Panc1 (cell line): ENCODE measurements around the gene CLEC20A. TPM values are rescaled to one million over a fixed set of nuclear protein-coding genes. Genes with fewer than 3 reads are reported as not detected.

Experiments
- ATAC-seq: fragments of 200-7000 bp; cut with Tn5 transposase; 2 replicates; pipeline ENCODE4 v1.9.1; 2020; ENCODE audit warnings: mild to moderate bottlenecking, moderate library complexity
- BruUV-seq: library from RNA; stranded (reverse); fragments of 400-500 nt; replicated peaks from 2 replicates; lab custom pipeline; 2021; lab: Mats Ljungman, UMichigan
- CTCF ChIA-PET: fragments of 300-600 bp; sonication (Branson Sonifier 250); formaldehyde crosslinking; loops from one replicate; lab custom pipeline; 2022; ENCODE audit warnings: antibody characterized with exemption; lab: Charles Lee
- POLR2A ChIA-PET: fragments of 300-600 bp; sonication (Branson Sonifier 250); formaldehyde crosslinking; loops from one replicate; lab custom pipeline; 2022; ENCODE audit warnings: antibody characterized with exemption; lab: Charles Lee
- DNase-seq: peaks from one replicate; pipeline ENCODE4 v3.0.0-alpha.2; 2010; ENCODE audit warnings: low read depth, low spot score
- H3K27ac ChIP-seq: 2 replicates; pipeline ENCODE4 v1.5.1; 2011; ENCODE audit warnings: mild to moderate bottlenecking, low read length, inconsistent platforms
- H3K27me3 ChIP-seq: fragments of 200-500 bp; sonication (Bioruptor generic); 2 replicates; pipeline ENCODE4 v1.6.0; 2014; ENCODE audit warnings: low read length, inconsistent platforms; ENCODE audit not compliant: control insufficient read depth, insufficient read depth
- H3K36me3 ChIP-seq: fragments of 200-500 bp; sonication (Bioruptor generic); 2 replicates; pipeline ENCODE4 v1.5.1; 2014; ENCODE audit warnings: inconsistent platforms, mild to moderate bottlenecking, low read length, moderate library complexity; ENCODE audit not compliant: control insufficient read depth, insufficient read depth
- H3K4me1 ChIP-seq: 2 replicates; pipeline ENCODE4 v1.5.1; 2011; ENCODE audit warnings: inconsistent platforms, mild to moderate bottlenecking, low read length, moderate library complexity; ENCODE audit not compliant: control insufficient read depth, insufficient read depth
- H3K4me3 ChIP-seq, 2 experiments: 2 replicates each; pipeline ENCODE4 v1.5.1; 2011 to 2012; ENCODE audit warnings: low read depth in 2 of 2, low read length in 2 of 2, mild to moderate bottlenecking in 2 of 2, inconsistent platforms in 1 of 2, moderate library complexity in 1 of 2
- H3K9me3 ChIP-seq: fragments of 200-500 bp; sonication (Bioruptor generic); 2 replicates; pipeline ENCODE4 v1.5.1; 2014; ENCODE audit warnings: low read depth, mild to moderate bottlenecking, inconsistent platforms, low read length, moderate library complexity; ENCODE audit not compliant: control insufficient read depth, insufficient read depth
- CTCF ChIP-seq: fragments of 450-650 bp; IDR thresholded peaks from 2 replicates; pipeline ENCODE4 v1.5.1; 2017; ENCODE audit warnings: mild to moderate bottlenecking
- POLR2AphosphoS5 ChIP-seq: IDR thresholded peaks from 2 replicates; pipeline ENCODE4 v1.6.1; 2012; ENCODE audit warnings: mild to moderate bottlenecking, low read depth, low read length, moderate library complexity
- REST ChIP-seq, 2 experiments: IDR thresholded peaks; 2 replicates each; pipeline ENCODE4 v1.6.1; 2011 to 2012; ENCODE audit warnings: low read depth in 2 of 2, control low read depth in 1 of 2, low read length in 1 of 2, mild to moderate bottlenecking in 1 of 2, moderate library complexity in 1 of 2; ENCODE audit not compliant: insufficient read depth in 1 of 2
- SIN3A ChIP-seq: IDR thresholded peaks from 2 replicates; pipeline ENCODE4 v1.6.1; 2012; ENCODE audit warnings: low read depth, mild to moderate bottlenecking, low read length, moderate library complexity, borderline replicate concordance; ENCODE audit not compliant: insufficient read depth
- TCF7L2 ChIP-seq: IDR thresholded peaks from 2 replicates; pipeline ENCODE4 v1.6.1; 2011; ENCODE audit warnings: mild to moderate bottlenecking, low read depth, low read length, inconsistent platforms
- in situ Hi-C: cut with HindIII; loops from 2 replicates; pipeline ENCODE4 v1.10.0; 2016; ENCODE audit warnings: low sequenced_read_pairs, low pct_unique_long_range_greater_than_20kb
- intact Hi-C: fragments of 100-400 bp; cut with micrococcal nuclease; formaldehyde crosslinking; loops from one replicate; pipeline ENCODE4 v1.10.0; 2022; ENCODE audit not compliant: unreplicated experiment
- total RNA-seq: library from RNA; stranded (reverse); gene quantifications from one replicate; pipeline ENCODE4 v1.2.1, GENCODE V29; 2021; ENCODE audit not compliant: unreplicated experiment

CLEC20A gene
- total RNA-seq, 1 experiment from 2014 or later = not detected

DNA sequence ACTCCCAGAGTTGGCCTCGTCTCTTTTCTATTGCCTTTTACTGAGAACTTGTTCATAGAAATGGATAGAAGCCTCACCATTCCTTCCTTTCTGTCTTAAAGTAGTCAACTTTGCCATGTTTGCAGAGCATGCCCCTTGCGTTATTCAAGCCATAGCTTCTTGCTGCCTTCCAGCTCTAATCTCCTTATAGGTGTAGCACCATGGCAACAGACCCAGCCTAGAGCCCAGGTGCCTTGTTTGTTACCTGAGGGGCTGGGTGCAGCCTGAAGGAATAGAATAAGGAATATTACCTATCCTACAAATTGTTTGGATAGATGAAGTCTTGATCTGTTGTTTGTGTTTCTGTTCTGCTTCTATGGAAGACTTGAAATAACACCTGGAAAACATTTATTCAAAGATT is 59.9 kb downstream of the CLEC20A start:
- no peak overlapping the region for H3K27ac ChIP-seq
- H3K9me3 ChIP-seq = no peaks in the 10 kb centered on the region
- no TSS peak for BruUV-seq
- H3K4me3 ChIP-seq = no peak overlapping the region
- intact Hi-C loops = no loop called here
- H3K27me3 ChIP-seq = no peaks in the 10 kb centered on the region
- ATAC-seq (no peak), DNase-seq (no peak)
- ChIA-PET CTCF (interaction anchor here (1.1 kb wide), 1 partner anchor 65 kb away, joined by 3 read pairs; no protein-coding TSS in a partner anchor), POLR2A (no interaction called here)
- H3K4me1 ChIP-seq = no peaks in the 10 kb centered on the region
- no peaks in the 10 kb centered on the region; the same call in none of the 2 replicates for H3K36me3 ChIP-seq
- TF ChIP-seq POLR2AphosphoS5 = no peak
- no peak for TF ChIP-seq REST (IDR thresholded peaks at IDR 0.05; ENCODE audit: insufficient read depth in 1 of 2, low read depth in 2 of 2, low read length in 1 of 2)
- no peak for TF ChIP-seq CTCF
- no peak for TF ChIP-seq TCF7L2
- TF ChIP-seq SIN3A = no peak
- in situ Hi-C loops = no loop called here

DNA sequence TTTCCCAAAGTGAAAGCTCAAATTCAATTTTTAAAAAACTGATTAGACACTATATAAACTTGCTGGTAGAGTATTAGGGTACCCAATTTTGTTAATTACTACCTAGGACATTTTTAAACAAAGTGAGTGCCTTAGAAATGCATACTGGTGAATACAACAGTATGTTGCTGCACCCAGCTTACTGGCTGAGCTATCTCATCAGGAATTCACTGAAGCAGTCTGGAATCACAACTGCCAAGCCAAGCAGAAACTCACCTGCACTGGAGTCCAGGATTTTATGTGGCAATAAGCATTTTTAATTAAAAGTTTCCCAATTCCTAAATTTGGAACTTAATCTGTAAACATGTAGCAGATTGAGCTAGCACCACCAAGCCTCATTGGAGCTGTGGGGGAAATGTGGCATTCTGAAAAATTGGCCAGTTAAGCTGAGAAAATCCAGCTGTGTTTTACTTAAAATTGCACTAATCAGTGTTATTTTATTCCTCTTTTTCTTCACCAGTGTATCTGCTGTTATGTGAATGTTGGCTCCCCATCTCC is 61.8 kb downstream of the CLEC20A start:
- intact Hi-C loops (no loop called here), in situ Hi-C loops (no loop called here)
- no peaks in the 10 kb centered on the region for H3K9me3 ChIP-seq
- TF ChIP-seq CTCF = no peak
- TF ChIP-seq TCF7L2 = no peak
- no peak for TF ChIP-seq REST (IDR thresholded peaks at IDR 0.05; ENCODE audit: insufficient read depth in 1 of 2, low read depth in 2 of 2, low read length in 1 of 2)
- TF ChIP-seq POLR2AphosphoS5 = no peak
- no peak for TF ChIP-seq SIN3A
- no peak for ATAC-seq
- no peak for DNase-seq
- H3K36me3 ChIP-seq = no peaks in the 10 kb centered on the region; the same call in none of the 2 replicates
- no peaks in the 10 kb centered on the region for H3K4me1 ChIP-seq
- H3K27me3 ChIP-seq = no peaks in the 10 kb centered on the region
- CTCF ChIA-PET = no interaction called here
- no TSS peak for BruUV-seq
- no peak overlapping the region for H3K27ac ChIP-seq
- POLR2A ChIA-PET = no interaction called here
- H3K4me3 ChIP-seq = no peak overlapping the region
